IMR-90 (cell line): ENCODE data around the gene PAPPA. TPM values are rescaled to one million over a fixed set of nuclear protein-coding genes. Genes with fewer than 3 reads are reported as not detected.

Experiments
- ATAC-seq: fragments of 200-7000 bp; cut with Tn5 transposase; 2 replicates; pipeline ENCODE4 v1.9.1; 2020; ENCODE audit warnings: low read depth, mild to moderate bottlenecking, moderate library complexity
- BruUV-seq: library from RNA; stranded (reverse); fragments of 400-500 nt; replicated peaks from 2 replicates; lab custom pipeline; 2021; lab: Mats Ljungman, UMichigan
- CTCF ChIA-PET: fragments of 300-600 bp; formaldehyde crosslinking; extraction: SDS; loops from one replicate; lab custom pipeline; 2021; ENCODE audit warnings: antibody characterized with exemption; lab: Yijun Ruan, JAX
- POLR2A ChIA-PET: fragments of 300-600 bp; sonication (Branson Sonifier 250); formaldehyde crosslinking; loops from one replicate; lab custom pipeline; 2022; ENCODE audit warnings: antibody characterized with exemption; ENCODE audit not compliant: unreplicated experiment; lab: Charles Lee
- DNase-seq: peaks from one replicate; pipeline ENCODE4 v3.0.0; 2013
- H2AFZ ChIP-seq: replicated peaks from 2 replicates; pipeline ENCODE3; 2013; ENCODE audit warnings: low read length, mild to moderate bottlenecking; ENCODE audit not compliant: poor library complexity
- H2AK5ac ChIP-seq: 2 replicates; pipeline ENCODE4 v1.6.1; 2013; ENCODE audit warnings: low read depth, low read length, inconsistent platforms
- H2AK9ac ChIP-seq: replicated peaks from 2 replicates; pipeline ENCODE3; 2013; ENCODE audit warnings: mild to moderate bottlenecking, low read depth, low read length, moderate library complexity; ENCODE audit not compliant: poor library complexity
- H2BK120ac ChIP-seq: 2 replicates; pipeline ENCODE4 v1.6.1; 2013; ENCODE audit warnings: low read depth, low read length, inconsistent platforms
- H2BK15ac ChIP-seq: 3 replicates; pipeline ENCODE4 v1.6.1; 2013; ENCODE audit warnings: low read depth, low read length, inconsistent platforms
- H2BK20ac ChIP-seq: 2 replicates; pipeline ENCODE4 v1.6.1; 2013; ENCODE audit warnings: low read depth, mild to moderate bottlenecking, inconsistent platforms, low read length, moderate library complexity
- H2BK5ac ChIP-seq: 2 replicates; pipeline ENCODE4 v1.6.1; 2013; ENCODE audit warnings: mild to moderate bottlenecking, low read depth, low read length, inconsistent platforms; ENCODE audit not compliant: poor library complexity, severe bottlenecking
- H3K14ac ChIP-seq: replicated peaks from 2 replicates; pipeline ENCODE4 v1.6.1; 2013; ENCODE audit warnings: low read depth, low read length, inconsistent platforms
- H3K18ac ChIP-seq: 2 replicates; pipeline ENCODE4 v1.6.1; 2013; ENCODE audit warnings: low read depth, low read length, control low read depth
- H3K23ac ChIP-seq: 2 replicates; pipeline ENCODE4 v1.6.1; 2013; ENCODE audit warnings: low read depth, low read length, inconsistent platforms
- H3K27ac ChIP-seq: 2 replicates; pipeline ENCODE4 v1.5.1; 2013; ENCODE audit warnings: mild to moderate bottlenecking, control low read depth, low read length; ENCODE audit not compliant: insufficient read depth
- H3K27me3 ChIP-seq: 2 replicates; pipeline ENCODE4 v1.6.1; 2013; ENCODE audit warnings: low read length; ENCODE audit not compliant: control insufficient read depth, insufficient read depth
- H3K36me3 ChIP-seq: 2 replicates; pipeline ENCODE4 v1.6.1; 2013; ENCODE audit warnings: low read length, mixed read lengths; ENCODE audit not compliant: control insufficient read depth, insufficient read depth
- H3K4ac ChIP-seq: 2 replicates; pipeline ENCODE4 v1.6.1; 2013; ENCODE audit warnings: low read depth, low read length, inconsistent platforms
- H3K4me1 ChIP-seq: 2 replicates; pipeline ENCODE4 v1.6.1; 2013; ENCODE audit warnings: low read length, mixed read lengths; ENCODE audit not compliant: control insufficient read depth, insufficient read depth
- H3K4me2 ChIP-seq: 2 replicates; pipeline ENCODE4 v1.6.1; 2013; ENCODE audit warnings: low read depth, mild to moderate bottlenecking, control low read depth, low read length, moderate library complexity
- H3K4me3 ChIP-seq: 2 replicates; pipeline ENCODE4 v1.5.1; 2013; ENCODE audit warnings: low read depth, mild to moderate bottlenecking, control low read depth, low read length, moderate library complexity; ENCODE audit not compliant: insufficient read depth
- H3K56ac ChIP-seq: 2 replicates; pipeline ENCODE4 v1.6.1; 2013; ENCODE audit warnings: low read length, inconsistent platforms; ENCODE audit not compliant: insufficient read depth; ENCODE audit errors: extremely low read depth
- H3K79me1 ChIP-seq, 2 experiments: 2 replicates each; pipeline ENCODE4 v1.6.1; 2013; ENCODE audit warnings: low read length in 2 of 2, inconsistent platforms in 1 of 2, low read depth in 1 of 2
- H3K9ac ChIP-seq: 2 replicates; pipeline ENCODE4 v1.6.1; 2013; ENCODE audit warnings: low read depth, low read length, control low read depth
- H3K9me1 ChIP-seq: 2 replicates; pipeline ENCODE4 v1.6.1; 2013; ENCODE audit warnings: low read length, inconsistent platforms; ENCODE audit not compliant: insufficient read depth
- H3K9me3 ChIP-seq: 2 replicates; pipeline ENCODE4 v1.6.1; 2013; ENCODE audit warnings: low read length; ENCODE audit not compliant: control insufficient read depth, insufficient read depth
- H4K20me1 ChIP-seq: 2 replicates; pipeline ENCODE4 v1.6.1; 2013; ENCODE audit warnings: low read length, inconsistent platforms; ENCODE audit not compliant: insufficient read depth
- H4K5ac ChIP-seq: 2 replicates; pipeline ENCODE4 v1.6.1; 2013; ENCODE audit warnings: mild to moderate bottlenecking, low read depth, low read length, control low read depth
- H4K8ac ChIP-seq, 2 experiments: 2 replicates each; pipeline ENCODE4 v1.6.1; 2013; ENCODE audit warnings: low read depth in 2 of 2, low read length in 2 of 2, control low read depth in 1 of 2, inconsistent platforms in 1 of 2
- H4K91ac ChIP-seq: 2 replicates; pipeline ENCODE4 v1.6.1; 2013; ENCODE audit warnings: low read depth, low read length, inconsistent platforms; ENCODE audit not compliant: insufficient read depth
- CEBPB ChIP-seq: IDR thresholded peaks from 2 replicates; pipeline ENCODE4 v1.6.1; 2012; ENCODE audit warnings: low read depth, low read length, improper control_type of control experiment
- CHD1 ChIP-seq: IDR thresholded peaks from 2 replicates; pipeline ENCODE4 v1.6.1; 2012; ENCODE audit warnings: low read depth, low read length, improper control_type of control experiment
- FOS ChIP-seq: fragments of 150-350 bp; IDR thresholded peaks from 2 replicates; pipeline ENCODE4 v1.6.1; 2016; ENCODE audit warnings: low read depth, low read length
- MAFK ChIP-seq: IDR thresholded peaks from 2 replicates; pipeline ENCODE4 v1.6.1; 2012; ENCODE audit warnings: low read depth, low read length, improper control_type of control experiment
- WGBS, 2 experiments: methylation state at CpG; one replicate each; pipeline versions ENCODE4 v1.1.5 to v1.1.7; 2013; ENCODE audit warnings: missing lambda C conversion rate in 2 of 2; ENCODE audit not compliant: insufficient read length in 1 of 2; ENCODE audit errors: extremely low coverage in 2 of 2; 5-methylcytosine and 5-hydroxymethylcytosine counted together
- dilution Hi-C: fragments of 300-500 bp; cut with HindIII; formaldehyde crosslinking; loops from one replicate; pipeline ENCODE4 v1.14.3; 2018; ENCODE audit warnings: low sequenced_read_pairs; ENCODE audit not compliant: unreplicated experiment
- in situ Hi-C: fragments of 300-500 bp; cut with MboI; formaldehyde crosslinking; loops from 3 replicates; pipeline ENCODE4 v1.14.3; 2019; ENCODE audit warnings: low sequenced_read_pairs, inconsistent platforms, mixed read lengths
- intact Hi-C: fragments of 100-400 bp; cut with micrococcal nuclease; formaldehyde crosslinking; loops from 2 replicates; pipeline ENCODE4 v1.10.0; 2022
- polyA plus RNA-seq, 3 experiments: library from polyadenylated mRNA; depleted of rRNA; stranded (reverse); fragments of >200 nt; gene quantifications; 2 replicates each; pipeline ENCODE4 v1.2.3, GENCODE V29; 2012; ENCODE audit warnings: low replicate concordance in 1 of 3
- total RNA-seq: library from RNA; depleted of rRNA; stranded (reverse); fragments of >200 nt; gene quantifications from 2 replicates; pipeline ENCODE4 v1.2.3, GENCODE V29; 2012
- TF ChIP-seq, protein P1 (sequence below): conservative IDR thresholded peaks from 2 replicates; pipeline ENCODE4 v1.5.1; 2012; ENCODE audit warnings: mild to moderate bottlenecking, low read depth, low read length, improper control_type of control experiment

The PAPPA gene
- total and polyA plus RNA-seq, 2 of the 4 experiments (the other 2 are of a cell fraction): 8.3 to 12.4 TPM

- Histone ChIP-seq H2BK20ac (no peak overlapping the region), H3K9me1 (peaks cover 14% of the 10 kb centered on the region), H3K18ac (no peak overlapping the region), H3K4me3 (no peak overlapping the region), H2BK15ac (no peak overlapping the region), H4K20me1 (no peaks in the 10 kb centered on the region; the same call in 1 of the 2 replicates), H2AK9ac (no peak overlapping the region), H2BK5ac (no peak overlapping the region), H3K27ac (no peak overlapping the region), H4K91ac (no peak overlapping the region), H3K36me3 (peaks cover 78% of the 10 kb centered on the region), H3K79me1 (0 out of 4 replicates have a peak, but pooled peaks cover 0 to 5% of the 10 kb centered on the region in 2 experiments), H4K5ac (no peak overlapping the region), H3K9ac (no peak overlapping the region), H3K9me3 (no peaks in the 10 kb centered on the region), H3K14ac (no peak overlapping the region), H3K4me2 (no peak overlapping the region), H4K8ac (no peak overlapping the region), H2BK120ac (no peak overlapping the region), H3K4me1 (peaks cover 10% of the 10 kb centered on the region), H3K27me3 (no peaks in the 10 kb centered on the region), H3K23ac (no peak overlapping the region), H2AK5ac (no peak overlapping the region), H3K4ac (no peak overlapping the region), H3K56ac (no peak overlapping the region), H2AFZ (no peak overlapping the region)
- ATAC-seq (no peak), DNase-seq (no peak)
- CTCF ChIA-PET: no interaction called here
- in situ Hi-C loops: no loop called here
- BruUV-seq: no TSS peak
- intact Hi-C loops: loop anchor here (5.0 kb wide), 1 partner anchor 206 kb away; no protein-coding TSS in a partner anchor
- POLR2A ChIA-PET: no interaction called here
- dilution Hi-C loops: no loop called here
- TF ChIP-seq CHD1 (no peak), FOS (no peak), CEBPB (no peak), MAFK (no peak)
- TF ChIP-seq, protein P1, sequence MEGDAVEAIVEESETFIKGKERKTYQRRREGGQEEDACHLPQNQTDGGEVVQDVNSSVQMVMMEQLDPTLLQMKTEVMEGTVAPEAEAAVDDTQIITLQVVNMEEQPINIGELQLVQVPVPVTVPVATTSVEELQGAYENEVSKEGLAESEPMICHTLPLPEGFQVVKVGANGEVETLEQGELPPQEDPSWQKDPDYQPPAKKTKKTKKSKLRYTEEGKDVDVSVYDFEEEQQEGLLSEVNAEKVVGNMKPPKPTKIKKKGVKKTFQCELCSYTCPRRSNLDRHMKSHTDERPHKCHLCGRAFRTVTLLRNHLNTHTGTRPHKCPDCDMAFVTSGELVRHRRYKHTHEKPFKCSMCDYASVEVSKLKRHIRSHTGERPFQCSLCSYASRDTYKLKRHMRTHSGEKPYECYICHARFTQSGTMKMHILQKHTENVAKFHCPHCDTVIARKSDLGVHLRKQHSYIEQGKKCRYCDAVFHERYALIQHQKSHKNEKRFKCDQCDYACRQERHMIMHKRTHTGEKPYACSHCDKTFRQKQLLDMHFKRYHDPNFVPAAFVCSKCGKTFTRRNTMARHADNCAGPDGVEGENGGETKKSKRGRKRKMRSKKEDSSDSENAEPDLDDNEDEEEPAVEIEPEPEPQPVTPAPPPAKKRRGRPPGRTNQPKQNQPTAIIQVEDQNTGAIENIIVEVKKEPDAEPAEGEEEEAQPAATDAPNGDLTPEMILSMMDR: no peak
- WGBS, 2 experiments: 92 to 100% methylated on average over 1 of the region's 1 CpG
Measured at GRCh38 chr9:116366241-116366640, 212.7 kb downstream of the PAPPA start.
